Measurements from ENCODE around the gene ACTC1. TPM values are rescaled to one million over a fixed set of nuclear protein-coding genes. Genes with fewer than 3 reads are reported as not detected.

The ACTC1 gene
- total RNA-seq, 1 experiment from 2014 or later = not detected

GRCh38 chr15:34804113-34804512 is 8.8 kb upstream of the ACTC1 start:
- in situ Hi-C loops (cut with HindIII; ENCODE audit: low pct_unique_long_range_greater_than_20kb, low sequenced_read_pairs) = no loop called here
- DNase-seq (ENCODE audit: low read depth) = no peak

- in situ Hi-C loops (cut with HindIII; ENCODE audit: low pct_unique_long_range_greater_than_20kb, low sequenced_read_pairs) = no loop called here
- no peak for DNase-seq (ENCODE audit: low read depth)
Measured at GRCh38 chr15:34802803-34803750, 7.7 kb upstream of the ACTC1 start.

GRCh38 chr15:34802371-34802770 is 7.0 kb upstream of the ACTC1 start:
- DNase-seq (ENCODE audit: low read depth) = no peak

GRCh38 chr15:34799149-34800101 is 4.1 kb upstream of the ACTC1 start:
- in situ Hi-C loops (cut with HindIII; ENCODE audit: low pct_unique_long_range_greater_than_20kb, low sequenced_read_pairs) = no loop called here
- no peak for DNase-seq (ENCODE audit: low read depth)

More at GRCh38 chr15:34802371-34802770, 7.0 kb upstream of the ACTC1 start:
- in situ Hi-C loops (cut with HindIII; ENCODE audit: low pct_unique_long_range_greater_than_20kb, low sequenced_read_pairs) = no loop called here

GRCh38 chr15:34796847-34797435 is 1.6 kb upstream of the ACTC1 start:
- in situ Hi-C loops (cut with HindIII; ENCODE audit: low pct_unique_long_range_greater_than_20kb, low sequenced_read_pairs) = no loop called here
- no peak for DNase-seq (ENCODE audit: low read depth)

GRCh38 chr15:34794590-34795206 is 651 bp downstream of the ACTC1 start:
- in situ Hi-C loops (cut with HindIII; ENCODE audit: low pct_unique_long_range_greater_than_20kb, low sequenced_read_pairs) = no loop called here
- DNase-seq (ENCODE audit: low read depth) = no peak

GRCh38 chr15:34793901-34794300 is 1.4 kb downstream of the ACTC1 start:
- in situ Hi-C loops (cut with HindIII; ENCODE audit: low pct_unique_long_range_greater_than_20kb, low sequenced_read_pairs) = no loop called here
- no peak for DNase-seq (ENCODE audit: low read depth)

GRCh38 chr15:34793071-34793470 is 2.3 kb downstream of the ACTC1 start:
- no peak for DNase-seq (ENCODE audit: low read depth)
- in situ Hi-C loops (cut with HindIII; ENCODE audit: low pct_unique_long_range_greater_than_20kb, low sequenced_read_pairs) = no loop called here

- in situ Hi-C loops (cut with HindIII; ENCODE audit: low pct_unique_long_range_greater_than_20kb, low sequenced_read_pairs) = no loop called here
- DNase-seq (ENCODE audit: low read depth) = no peak
Measured at GRCh38 chr15:34791701-34792100, 3.6 kb downstream of the ACTC1 start.

- DNase-seq (ENCODE audit: low read depth) = no peak
- in situ Hi-C loops (cut with HindIII; ENCODE audit: low pct_unique_long_range_greater_than_20kb, low sequenced_read_pairs) = no loop called here
Measured at GRCh38 chr15:34790121-34790520, 5.2 kb downstream of the ACTC1 start.

- in situ Hi-C loops (cut with HindIII; ENCODE audit: low pct_unique_long_range_greater_than_20kb, low sequenced_read_pairs) = no loop called here
- no peak for DNase-seq (ENCODE audit: low read depth)
Measured at GRCh38 chr15:34789326-34789725, 6.0 kb downstream of the ACTC1 start.

GRCh38 chr15:34786206-34786605 is 9.1 kb downstream of the ACTC1 start:
- in situ Hi-C loops (cut with HindIII; ENCODE audit: low pct_unique_long_range_greater_than_20kb, low sequenced_read_pairs) = no loop called here
- DNase-seq (ENCODE audit: low read depth) = no peak

GRCh38 chr15:34783991-34784390 is 11.4 kb downstream of the ACTC1 start:
- no peak for DNase-seq (ENCODE audit: low read depth)
- in situ Hi-C loops (cut with HindIII; ENCODE audit: low pct_unique_long_range_greater_than_20kb, low sequenced_read_pairs) = no loop called here

- no peak for DNase-seq (ENCODE audit: low read depth)
- in situ Hi-C loops (cut with HindIII; ENCODE audit: low pct_unique_long_range_greater_than_20kb, low sequenced_read_pairs) = no loop called here
Measured at GRCh38 chr15:34783431-34783830, 11.9 kb downstream of the ACTC1 start.

- no peak for DNase-seq (ENCODE audit: low read depth)
- in situ Hi-C loops (cut with HindIII; ENCODE audit: low pct_unique_long_range_greater_than_20kb, low sequenced_read_pairs) = no loop called here
Measured at GRCh38 chr15:34782901-34783300, 12.4 kb downstream of the ACTC1 start.

GRCh38 chr15:34780725-34781124 is 14.6 kb downstream of the ACTC1 start:
- no peak for DNase-seq (ENCODE audit: low read depth)

GRCh38 chr15:34776606-34777105 is 18.7 kb downstream of the ACTC1 start:
- in situ Hi-C loops (cut with HindIII; ENCODE audit: low pct_unique_long_range_greater_than_20kb, low sequenced_read_pairs) = no loop called here

More at GRCh38 chr15:34780725-34781124, 14.6 kb downstream of the ACTC1 start:
- in situ Hi-C loops (cut with HindIII; ENCODE audit: low pct_unique_long_range_greater_than_20kb, low sequenced_read_pairs) = no loop called here

GRCh38 chr15:34773917-34774316 is 21.4 kb downstream of the ACTC1 start:
- in situ Hi-C loops (cut with HindIII; ENCODE audit: low pct_unique_long_range_greater_than_20kb, low sequenced_read_pairs) = no loop called here
- no peak for DNase-seq (ENCODE audit: low read depth)

More at GRCh38 chr15:34776606-34777105, 18.7 kb downstream of the ACTC1 start:
- no peak for DNase-seq (ENCODE audit: low read depth)
